ENCODE results near the gene FHOD3. TPM values are rescaled to one million over a fixed set of nuclear protein-coding genes. Genes with fewer than 3 reads are reported as not detected.

FHOD3 gene
- total RNA-seq, 4 donors from 2014 or later = 15.6 to 25.9 (median 21.6) TPM

GRCh38 chr18:36695806-36696205 lies 398.3 kb downstream of the FHOD3 start:
- DNase-seq (ENCODE audit: low spot score in 2 of 2) = no peak
- no peak overlapping the region for H3K27ac ChIP-seq
- peaks cover 0 to 21% (median 0%) of the 10 kb centered on the region in 4 donors for H3K4me1 ChIP-seq
- WGBS, 2 donors = 64 to 68% methylated on average over 3 of the region's 3 CpGs
- TF ChIP-seq EP300 (IDR thresholded peaks at IDR 0.05) (no peak), CTCF (IDR thresholded peaks at IDR 0.05) (no peak), POLR2A (IDR thresholded peaks at IDR 0.05) (no peak)
- no peaks in the 10 kb centered on the region for H3K27me3 ChIP-seq
- no peak overlapping the region for H3K4me3 ChIP-seq
- H3K36me3 ChIP-seq = no peaks in the 10 kb centered on the region
- no peaks in the 10 kb centered on the region for H3K9me3 ChIP-seq

DNA sequence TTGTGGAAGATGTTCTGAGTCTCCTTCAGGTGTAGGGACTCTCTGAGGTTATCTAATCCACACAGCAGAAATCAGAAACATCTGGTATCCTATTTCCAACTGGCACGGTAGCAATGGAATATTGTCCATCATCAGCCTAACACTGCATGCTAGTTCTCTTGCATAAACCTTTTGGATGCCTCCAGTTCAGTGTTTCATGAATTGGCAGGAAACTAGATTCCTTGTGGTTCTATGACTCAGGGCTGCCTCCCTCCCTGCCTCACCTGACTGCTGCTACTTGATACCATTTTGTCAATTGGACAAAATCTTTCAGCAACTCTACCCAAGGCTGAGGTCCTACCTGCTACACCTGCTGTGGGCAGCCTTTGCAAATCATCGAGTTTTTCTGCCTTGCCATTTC lies 400.4 kb downstream of the FHOD3 start:
- no peak overlapping the region for H3K27ac ChIP-seq
- WGBS, 2 donors = 80 to 89% methylated on average over 2 of the region's 2 CpGs

DNA sequence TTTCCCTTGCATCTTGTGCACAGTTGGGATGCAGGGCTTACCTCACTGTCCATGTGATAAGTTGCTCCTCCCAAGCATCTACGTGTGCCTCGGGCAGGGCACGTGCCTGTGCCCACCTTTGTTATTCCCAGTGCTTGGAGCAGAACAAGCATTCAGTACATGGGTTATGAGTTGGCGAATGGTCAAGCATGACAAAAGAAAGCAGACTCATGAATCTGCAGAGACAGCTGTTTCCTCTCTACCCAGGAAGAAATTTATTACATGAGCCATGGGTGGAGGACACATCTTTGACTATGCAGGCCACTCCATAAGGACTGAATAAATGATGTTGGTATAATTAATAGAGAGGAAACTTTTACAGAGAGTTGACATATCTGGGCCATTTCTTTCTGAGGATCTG lies 403.4 kb downstream of the FHOD3 start:
- 88 to 90% methylated on average over 4 of the region's 4 CpGs for WGBS, 2 donors
- Histone ChIP-seq H3K9me3 (no peaks in the 10 kb centered on the region), H3K4me1 (peaks cover 0 to 10% (median 0%) of the 10 kb centered on the region in 4 donors), H3K4me3 (no peak overlapping the region), H3K27me3 (no peaks in the 10 kb centered on the region), H3K27ac (no peak overlapping the region), H3K36me3 (no peaks in the 10 kb centered on the region)
- TF ChIP-seq POLR2A (IDR thresholded peaks at IDR 0.05) = no peak
- TF ChIP-seq CTCF (IDR thresholded peaks at IDR 0.05) = no peak
- no peak for TF ChIP-seq EP300 (IDR thresholded peaks at IDR 0.05)
- DNase-seq (ENCODE audit: low spot score in 2 of 2) = no peak

More for the DNA sequence above, 400.4 kb downstream of the FHOD3 start:
- H3K36me3 ChIP-seq = no peaks in the 10 kb centered on the region
- H3K4me3 ChIP-seq = no peak overlapping the region
- H3K9me3 ChIP-seq = no peaks in the 10 kb centered on the region
- no peaks in the 10 kb centered on the region for H3K27me3 ChIP-seq
- DNase-seq (ENCODE audit: low spot score in 2 of 2) = peak in 1 of 2 donors; percentile 39
- TF ChIP-seq CTCF (IDR thresholded peaks at IDR 0.05) (no peak), POLR2A (IDR thresholded peaks at IDR 0.05) (no peak), EP300 (IDR thresholded peaks at IDR 0.05) (peak in 1 of 2 donors; percentile 65)
- H3K4me1 ChIP-seq = peaks cover 0 to 12% (median 0%) of the 10 kb centered on the region in 4 donors

- Histone ChIP-seq H3K9me3 (no peaks in the 10 kb centered on the region), H3K4me1 (peaks cover 0 to 24% (median 0%) of the 10 kb centered on the region in 4 donors), H3K27me3 (no peaks in the 10 kb centered on the region), H3K27ac (peak overlapping the region in 1 of 4 donors; percentile 56), H3K36me3 (no peaks in the 10 kb centered on the region), H3K4me3 (no peak overlapping the region)
- WGBS, 2 donors = 73 to 82% methylated on average over 10 of the region's 10 CpGs
- DNase-seq (ENCODE audit: low spot score in 2 of 2) = peak in 1 of 2 donors; percentile 57
- TF ChIP-seq POLR2A (IDR thresholded peaks at IDR 0.05) = no peak
- peak in 1 of 2 donors; percentile 54 for TF ChIP-seq EP300 (IDR thresholded peaks at IDR 0.05)
These were observed 405.0 kb downstream of the FHOD3 start for GRCh38 chr18:36702401-36703013.

DNA sequence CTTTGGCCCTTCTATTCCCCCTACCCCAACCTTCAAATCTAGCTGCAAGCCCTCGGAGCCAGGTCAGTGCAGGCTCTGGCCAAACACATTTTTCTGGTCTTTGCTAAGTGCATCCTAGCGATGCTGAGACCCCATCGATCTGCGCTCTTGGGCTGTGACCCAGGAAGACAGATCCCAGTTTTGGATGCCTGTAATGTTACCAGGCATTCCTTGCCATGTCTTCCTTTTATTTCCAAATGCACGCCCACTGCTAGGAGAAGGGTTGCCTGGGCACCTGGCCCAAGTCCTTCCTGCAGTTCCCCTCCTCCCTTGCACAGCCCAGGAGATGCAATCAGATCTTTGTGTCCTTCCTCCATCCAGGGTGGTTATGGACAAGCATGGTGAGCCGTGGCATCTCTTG lies 406.6 kb downstream of the FHOD3 start:
- H3K36me3 ChIP-seq = no peaks in the 10 kb centered on the region
- TF ChIP-seq CTCF (IDR thresholded peaks at IDR 0.05) (no peak), EP300 (IDR thresholded peaks at IDR 0.05) (no peak), POLR2A (IDR thresholded peaks at IDR 0.05) (no peak)
- H3K27me3 ChIP-seq = no peaks in the 10 kb centered on the region
- peak overlapping the region in 1 of 4 donors; percentile 41 for H3K27ac ChIP-seq
- no peak overlapping the region for H3K4me3 ChIP-seq
- peaks cover 0 to 33% (median 0%) of the 10 kb centered on the region in 4 donors for H3K4me1 ChIP-seq
- 88 to 95% methylated on average over 6 of the region's 6 CpGs for WGBS, 2 donors
- no peak for DNase-seq (ENCODE audit: low spot score in 2 of 2)
- no peaks in the 10 kb centered on the region for H3K9me3 ChIP-seq
